GM18867 (cell line): ENCODE measurements around the gene TDRD9.

Experiments
- ATAC-seq: cut with Tn5 transposase; IDR thresholded peaks from one replicate; pipeline ENCODE4 v1.9.1; 2021; ENCODE audit warnings: mild to moderate bottlenecking, moderate library complexity; ENCODE audit not compliant: unreplicated experiment

TDRD9 gene

GRCh38 chr14:103984196-103984595 lies 55.9 kb downstream of the TDRD9 start:
- ATAC-seq: no peak

GRCh38 chr14:103989034-103989433 lies 60.8 kb downstream of the TDRD9 start:
- ATAC-seq: no peak

DNA sequence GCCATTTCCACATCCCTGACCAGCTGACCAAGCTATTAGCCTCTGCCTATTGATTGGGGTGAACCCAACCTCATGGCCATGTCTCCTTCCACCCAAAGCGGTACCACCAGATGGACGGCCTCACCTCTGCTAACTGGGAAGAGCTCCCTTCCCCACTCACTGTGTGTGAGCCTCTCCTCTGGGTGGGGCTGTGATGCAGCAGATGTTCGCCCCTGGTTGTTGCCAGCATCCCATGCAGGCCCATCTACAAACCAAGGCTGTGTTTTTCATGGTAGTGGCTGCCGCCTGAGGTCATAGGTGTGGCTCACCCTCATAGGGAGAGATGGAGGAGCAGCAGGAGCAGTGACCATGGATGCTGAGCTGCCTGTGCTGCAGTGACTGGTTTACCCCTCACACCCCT lies 61.7 kb downstream of the TDRD9 start:
- ATAC-seq: no peak

- no peak for ATAC-seq
Observed at GRCh38 chr14:103994535-103995184, 66.4 kb downstream of the TDRD9 start.

- no peak for ATAC-seq
Observed at GRCh38 chr14:103995876-103996275, 67.6 kb downstream of the TDRD9 start.

DNA sequence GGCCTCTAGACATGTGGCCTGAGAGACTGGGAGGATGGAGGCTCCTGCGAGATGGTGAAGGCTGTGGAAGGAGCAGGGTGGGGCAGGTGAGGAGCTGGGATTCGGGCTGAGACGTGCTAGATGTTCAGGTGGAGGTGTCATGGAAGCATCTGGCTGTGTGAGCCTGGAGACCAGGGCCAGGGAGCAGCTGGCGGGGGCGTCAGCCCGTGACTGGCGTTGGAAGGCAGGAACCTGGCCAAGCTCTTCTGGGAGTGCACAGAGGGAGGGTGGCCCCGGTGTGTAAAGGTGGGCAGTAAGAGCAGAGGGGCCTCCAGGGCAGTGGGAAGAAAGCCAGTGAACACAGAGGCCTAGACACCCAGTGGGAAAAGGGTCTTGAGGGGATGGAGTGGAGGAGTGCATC lies 69.1 kb downstream of the TDRD9 start:
- ATAC-seq: no peak

GRCh38 chr14:103998027-103998426 lies 69.8 kb downstream of the TDRD9 start:
- ATAC-seq: no peak

GRCh38 chr14:103999795-104000440 lies 71.7 kb downstream of the TDRD9 start:
- no peak for ATAC-seq

DNA sequence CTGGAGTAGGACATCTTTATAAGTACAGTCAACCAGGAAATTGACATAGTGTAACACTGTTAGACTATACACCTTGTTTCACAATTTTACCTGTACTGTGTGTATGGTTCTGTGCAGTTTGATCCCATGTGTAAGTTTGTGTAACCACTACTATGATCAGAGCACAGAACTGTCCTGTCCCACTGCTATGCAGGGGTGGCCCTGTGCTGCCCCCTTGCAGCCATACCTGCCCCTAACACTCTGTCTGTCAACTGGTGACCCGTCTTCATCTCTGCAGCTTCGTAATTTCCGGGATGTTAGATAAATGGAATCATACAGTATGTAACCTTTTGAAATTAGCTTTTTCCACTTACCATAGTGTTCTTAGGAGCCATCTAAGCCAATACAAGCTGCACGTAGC lies 72.7 kb downstream of the TDRD9 start:
- no peak for ATAC-seq

DNA sequence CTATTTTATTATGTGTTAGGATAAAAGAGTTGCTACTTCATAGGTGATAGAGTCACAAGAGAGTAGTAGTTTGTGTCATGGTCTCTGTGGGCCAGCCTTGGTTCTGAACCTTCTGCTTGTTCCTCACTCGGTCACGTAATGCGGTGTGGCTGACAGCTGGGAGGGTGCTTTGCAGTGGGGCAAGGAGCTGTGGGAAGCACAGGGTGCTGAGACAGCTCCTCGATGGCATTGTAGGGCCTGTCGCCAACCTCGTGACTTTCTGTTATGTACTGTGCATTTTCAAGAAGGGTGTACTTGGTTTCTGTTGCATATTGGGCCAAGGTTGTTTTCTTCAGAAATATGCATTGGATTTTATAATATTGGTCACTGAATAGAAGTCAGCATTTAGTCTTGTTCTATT lies 75.4 kb downstream of the TDRD9 start:
- ATAC-seq: no peak

DNA sequence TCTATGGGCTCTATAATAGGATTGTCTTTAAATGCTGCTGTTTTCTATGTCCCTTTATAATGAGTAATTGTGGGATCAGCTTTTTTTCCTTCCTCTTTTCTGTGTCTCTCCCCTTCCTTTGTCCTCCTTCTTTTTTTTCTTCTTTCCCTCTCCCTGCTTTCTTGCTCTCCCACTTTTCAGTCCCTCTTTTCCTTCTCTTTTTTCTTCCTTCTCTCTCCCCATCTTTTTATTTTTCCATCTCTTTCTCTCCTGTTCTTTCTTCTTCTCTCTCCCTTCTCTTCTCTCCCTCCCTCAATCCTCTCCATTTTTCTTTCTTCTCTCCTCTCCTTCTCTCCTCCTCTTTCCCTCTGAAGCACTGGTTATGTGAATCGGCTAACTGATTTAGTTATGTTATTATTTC lies 76.6 kb downstream of the TDRD9 start:
- no peak for ATAC-seq

DNA sequence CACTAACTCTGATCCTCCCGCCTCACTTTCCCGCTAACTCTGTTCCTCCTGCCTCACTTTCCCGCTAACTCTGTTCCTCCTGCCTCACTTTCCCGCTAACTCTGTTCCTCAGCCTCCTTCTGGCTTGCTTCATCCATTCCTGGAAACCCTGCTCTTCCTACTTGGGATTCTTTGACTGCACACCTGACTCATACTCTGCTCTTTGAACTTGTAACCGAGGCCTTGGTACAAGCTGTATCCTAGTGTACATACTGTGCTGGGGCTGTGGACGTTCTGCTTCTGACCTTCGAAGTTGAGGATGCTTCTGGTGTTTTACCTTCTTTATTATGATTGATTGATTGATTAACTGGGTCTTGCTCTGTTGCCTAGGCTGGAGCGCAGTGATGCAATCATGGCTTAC lies 77.2 kb downstream of the TDRD9 start:
- ATAC-seq: no peak

GRCh38 chr14:104007121-104007520 lies 78.9 kb downstream of the TDRD9 start:
- ATAC-seq: no peak

- no peak for ATAC-seq
Observed at GRCh38 chr14:104009297-104009696, 81.0 kb downstream of the TDRD9 start.

- no peak for ATAC-seq
Observed at GRCh38 chr14:104011824-104012517, 83.7 kb downstream of the TDRD9 start.

DNA sequence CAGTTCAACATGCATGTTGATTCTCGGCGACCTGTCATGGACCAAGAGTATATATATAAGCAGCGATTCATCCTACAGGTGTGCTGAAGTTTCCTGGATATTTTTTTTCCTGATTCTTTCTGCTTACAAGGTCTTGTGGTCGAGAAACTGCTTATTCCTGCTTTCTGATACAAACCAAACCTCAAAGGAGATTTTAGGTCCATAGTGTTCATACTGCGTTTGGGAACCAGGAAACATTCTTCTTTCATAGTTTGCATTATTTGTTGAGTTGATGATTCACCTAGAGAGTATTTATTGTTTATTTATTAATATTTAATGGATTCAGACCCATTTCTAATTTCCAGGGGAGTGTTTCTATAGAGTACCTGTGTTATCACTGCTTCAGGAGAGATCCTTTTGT lies 86.5 kb downstream of the TDRD9 start:
- ATAC-seq: no peak

DNA sequence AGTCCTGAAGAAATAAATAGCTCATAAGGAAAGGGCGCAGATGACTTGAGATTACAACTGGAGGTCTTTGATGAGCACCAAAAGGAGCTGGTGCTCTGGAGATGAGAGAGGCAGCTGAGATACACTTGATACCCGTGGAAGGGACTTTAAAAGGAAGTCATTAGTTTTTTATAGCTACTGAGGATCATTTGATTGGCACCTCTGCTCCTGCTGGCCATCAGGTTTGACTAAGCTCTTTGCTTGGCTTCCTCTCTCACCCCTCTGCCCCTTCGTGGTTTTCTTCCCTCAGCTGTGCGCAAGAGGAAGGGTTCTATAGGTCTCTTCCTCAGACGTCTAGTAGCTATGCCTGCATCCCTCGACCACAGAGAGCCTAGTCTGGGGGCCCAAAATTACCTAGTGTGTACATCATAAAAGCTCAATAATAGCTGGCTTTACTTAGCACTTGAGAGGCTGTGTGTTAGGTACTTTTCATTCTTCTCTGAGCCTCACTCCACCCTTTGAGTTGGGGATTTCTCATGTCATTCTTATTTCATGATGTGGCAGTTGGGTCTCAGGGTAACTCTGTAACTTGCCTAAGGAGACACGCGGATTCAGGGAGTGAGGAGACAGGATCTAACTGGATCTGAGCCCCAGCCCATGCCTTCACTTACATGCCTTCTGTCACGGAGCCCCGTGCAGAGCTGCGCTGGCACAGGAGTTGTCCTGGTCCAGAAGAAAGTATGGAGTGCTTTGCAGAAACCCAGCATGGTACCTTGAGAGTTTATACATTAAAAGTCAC lies 88.8 kb downstream of the TDRD9 start:
- no peak for ATAC-seq

- ATAC-seq: no peak
Observed at GRCh38 chr14:104019029-104019428, 90.8 kb downstream of the TDRD9 start.

DNA sequence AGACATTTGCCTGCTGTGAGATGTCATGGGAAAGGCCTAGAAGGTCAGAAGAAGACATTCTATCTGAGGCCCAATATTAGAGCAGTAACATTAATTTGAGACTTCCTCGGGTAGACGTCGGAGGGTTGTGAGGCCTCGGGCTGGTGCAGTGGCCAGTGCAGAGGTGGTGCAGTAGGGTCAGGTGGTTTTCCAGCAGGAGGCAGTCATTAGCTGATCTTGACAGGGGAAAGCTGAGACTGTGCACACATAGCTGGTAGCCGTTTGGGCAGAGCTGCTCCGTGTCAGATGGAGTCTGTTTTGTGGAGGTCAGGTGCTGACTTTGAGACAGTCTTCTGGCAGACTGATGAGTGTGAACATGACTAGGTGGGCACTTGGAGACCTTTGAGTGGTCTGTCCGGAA lies 91.5 kb downstream of the TDRD9 start:
- ATAC-seq: no peak

DNA sequence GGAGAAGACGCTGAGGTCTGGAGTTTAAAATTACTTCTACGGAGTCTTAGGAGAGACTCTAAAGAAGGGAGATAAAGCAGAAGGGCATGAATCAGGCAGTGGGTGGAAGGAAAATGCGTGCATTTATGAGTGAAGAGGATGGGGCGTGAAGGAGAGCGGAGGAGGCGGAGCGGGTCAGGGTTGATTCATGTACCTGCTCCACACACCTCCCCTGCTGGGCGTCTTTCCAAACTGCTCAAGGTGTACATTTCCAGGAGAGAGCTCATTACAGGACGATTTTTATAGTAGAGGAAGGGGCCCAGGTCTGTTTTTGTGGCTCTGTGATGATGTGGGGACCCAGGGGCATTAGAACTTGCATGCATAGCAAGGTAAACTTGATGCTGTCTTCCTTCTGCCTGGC lies 92.2 kb downstream of the TDRD9 start:
- ATAC-seq: no peak

DNA sequence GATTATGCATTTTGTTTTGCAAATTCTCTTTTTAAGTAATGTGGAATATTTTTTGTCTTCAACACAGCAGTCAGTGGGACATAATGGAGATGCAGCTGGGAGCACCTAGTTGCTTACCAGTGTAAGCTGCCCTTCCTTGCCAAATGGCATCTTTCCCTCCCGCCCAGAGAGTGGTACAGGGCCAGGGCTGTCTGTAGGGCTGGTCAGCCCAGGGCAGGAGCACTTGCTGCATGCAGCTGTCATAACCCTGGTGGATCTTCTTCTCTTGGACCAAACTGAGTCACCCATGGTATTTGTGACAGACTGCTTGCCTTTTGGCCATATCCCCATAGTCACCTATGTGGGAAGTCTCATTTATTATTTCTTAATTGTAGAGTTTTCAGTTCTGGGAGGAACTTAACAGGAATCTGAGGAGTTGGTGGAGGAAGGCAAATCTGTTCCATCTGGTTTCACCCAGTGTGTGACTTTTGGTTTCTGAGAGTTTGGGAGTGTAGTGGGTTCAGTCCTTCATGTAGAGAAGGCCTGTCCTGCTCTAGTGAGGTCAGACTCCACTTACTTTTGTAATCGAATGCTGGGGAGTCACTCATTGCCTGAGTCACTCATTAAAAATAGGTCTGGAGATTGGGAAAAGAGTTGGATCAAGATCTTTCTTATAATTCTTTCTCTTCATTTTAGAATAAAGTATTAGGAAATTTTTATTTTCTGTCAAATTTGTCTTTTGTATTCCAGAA lies 95.2 kb downstream of the TDRD9 start:
- no peak for ATAC-seq
